Measurements from ENCODE around the gene ZNRF1.

Gene ZNRF1

DNA sequence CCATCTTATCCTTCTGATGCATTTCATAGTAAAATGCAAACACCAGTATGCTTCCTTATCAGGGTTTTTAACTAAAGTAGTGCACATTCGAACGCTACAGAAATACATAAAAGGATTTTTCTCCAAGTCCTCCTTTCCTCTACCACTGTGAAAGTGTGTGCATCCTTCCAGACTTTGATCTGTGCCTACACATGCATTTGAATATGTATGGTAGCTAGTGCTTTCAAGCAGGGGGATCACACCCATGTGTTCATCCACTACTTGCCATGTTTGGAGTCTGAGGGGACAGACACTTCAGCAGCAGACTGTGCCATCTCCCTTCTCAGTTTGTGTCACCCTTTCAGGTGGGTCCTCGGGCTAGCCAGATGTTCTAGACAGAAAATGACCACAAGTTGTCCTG is 102.8 kb downstream of the ZNRF1 start:
- no peak for DNase-seq

DNA sequence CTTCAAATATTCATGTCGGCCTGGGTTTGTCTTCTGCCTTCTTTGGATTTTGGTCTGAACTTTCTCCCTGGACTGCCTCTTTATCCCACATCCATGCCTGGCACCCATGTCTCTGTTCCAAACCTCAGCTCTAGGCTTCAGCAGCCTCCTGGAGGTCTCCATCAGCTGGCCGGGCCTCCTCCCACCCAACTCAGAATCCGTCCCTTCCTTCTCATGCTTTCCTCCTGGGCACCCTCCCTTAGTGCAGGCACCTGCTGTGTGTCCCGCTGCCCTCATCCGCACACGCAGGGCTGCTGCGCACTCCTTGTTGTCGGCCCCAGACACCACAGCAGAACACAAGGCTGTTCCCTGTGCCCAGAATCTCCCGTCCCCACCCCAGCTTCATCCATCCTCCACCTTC is 103.8 kb downstream of the ZNRF1 start:
- no peak for DNase-seq

DNA sequence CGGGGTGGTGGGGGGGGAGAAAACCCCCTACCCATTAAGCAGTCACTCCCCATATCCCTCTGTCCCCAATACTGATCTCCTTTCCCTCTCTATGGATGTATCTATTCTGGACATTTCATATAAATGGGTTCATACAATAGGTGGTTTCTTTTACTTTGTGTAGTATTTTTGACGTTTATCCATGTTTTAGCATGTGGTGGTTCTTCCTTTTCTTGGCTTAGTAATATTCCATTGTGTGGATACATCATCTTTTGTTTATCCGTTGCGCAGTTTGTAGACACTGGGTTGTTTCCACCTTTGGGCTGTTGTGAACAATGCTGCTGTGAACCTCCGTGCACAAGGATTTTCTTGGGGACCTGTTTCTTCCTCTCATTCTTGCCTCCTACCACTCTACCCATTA is 105.2 kb downstream of the ZNRF1 start:
- no peak for DNase-seq

DNA sequence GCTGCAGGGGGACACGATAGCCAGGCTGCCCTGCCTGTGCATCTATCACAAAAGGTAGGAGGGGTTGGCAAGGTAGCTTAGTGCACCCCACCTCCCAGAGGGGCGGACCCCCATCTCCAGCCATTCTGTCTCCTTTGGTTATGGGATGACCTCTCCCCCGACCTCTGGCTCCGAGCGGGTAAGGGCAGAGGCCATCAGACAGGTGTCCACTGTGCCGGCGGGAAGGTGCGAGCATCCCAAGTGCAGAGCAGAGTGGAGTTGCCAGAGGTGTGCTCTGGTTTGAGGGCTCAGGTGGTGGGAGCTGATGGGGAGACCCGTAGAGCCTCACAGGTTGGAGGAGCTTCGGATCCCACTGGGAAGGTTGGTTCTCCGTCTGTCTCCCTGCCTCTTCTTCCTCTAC is 106.0 kb downstream of the ZNRF1 start:
- no peak for DNase-seq

DNA sequence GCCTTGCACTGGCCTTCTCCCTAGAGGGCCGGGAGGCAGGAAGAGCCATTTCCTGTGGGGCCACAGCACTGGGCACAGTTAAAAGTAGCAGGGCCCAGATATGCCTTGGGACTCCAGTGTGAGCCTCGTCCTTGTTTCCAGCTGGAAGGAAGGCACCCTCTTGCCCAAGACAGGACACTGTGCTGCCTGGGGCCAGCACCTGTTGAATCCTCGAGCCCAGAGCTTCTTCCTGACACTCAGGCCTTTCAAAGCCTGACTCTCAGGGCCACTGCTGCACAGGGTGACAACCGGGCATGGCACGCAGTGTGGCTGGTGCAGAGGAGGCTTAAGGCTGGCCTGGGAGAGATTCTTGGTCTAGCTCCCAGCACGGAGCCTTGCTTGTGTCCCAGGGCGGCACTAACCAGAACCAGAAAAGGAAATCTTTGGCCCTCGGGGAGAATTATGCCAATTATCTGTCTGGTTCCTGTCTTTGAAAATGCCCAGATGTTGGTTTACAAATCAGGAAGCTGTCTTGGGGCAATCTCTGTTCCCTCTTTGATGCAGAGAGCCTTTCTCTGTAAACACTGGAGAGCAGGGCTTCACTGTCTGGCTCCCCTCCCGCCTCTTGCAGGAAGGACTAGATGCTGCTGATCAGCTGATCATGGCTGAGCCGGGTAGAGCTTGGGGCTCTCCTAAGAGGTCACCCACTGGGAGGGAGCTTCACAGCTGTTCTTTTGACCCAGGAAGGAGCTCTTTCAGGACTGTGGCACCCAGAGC is 106.7 kb downstream of the ZNRF1 start:
- DNase-seq: peak; percentile 67

DNA sequence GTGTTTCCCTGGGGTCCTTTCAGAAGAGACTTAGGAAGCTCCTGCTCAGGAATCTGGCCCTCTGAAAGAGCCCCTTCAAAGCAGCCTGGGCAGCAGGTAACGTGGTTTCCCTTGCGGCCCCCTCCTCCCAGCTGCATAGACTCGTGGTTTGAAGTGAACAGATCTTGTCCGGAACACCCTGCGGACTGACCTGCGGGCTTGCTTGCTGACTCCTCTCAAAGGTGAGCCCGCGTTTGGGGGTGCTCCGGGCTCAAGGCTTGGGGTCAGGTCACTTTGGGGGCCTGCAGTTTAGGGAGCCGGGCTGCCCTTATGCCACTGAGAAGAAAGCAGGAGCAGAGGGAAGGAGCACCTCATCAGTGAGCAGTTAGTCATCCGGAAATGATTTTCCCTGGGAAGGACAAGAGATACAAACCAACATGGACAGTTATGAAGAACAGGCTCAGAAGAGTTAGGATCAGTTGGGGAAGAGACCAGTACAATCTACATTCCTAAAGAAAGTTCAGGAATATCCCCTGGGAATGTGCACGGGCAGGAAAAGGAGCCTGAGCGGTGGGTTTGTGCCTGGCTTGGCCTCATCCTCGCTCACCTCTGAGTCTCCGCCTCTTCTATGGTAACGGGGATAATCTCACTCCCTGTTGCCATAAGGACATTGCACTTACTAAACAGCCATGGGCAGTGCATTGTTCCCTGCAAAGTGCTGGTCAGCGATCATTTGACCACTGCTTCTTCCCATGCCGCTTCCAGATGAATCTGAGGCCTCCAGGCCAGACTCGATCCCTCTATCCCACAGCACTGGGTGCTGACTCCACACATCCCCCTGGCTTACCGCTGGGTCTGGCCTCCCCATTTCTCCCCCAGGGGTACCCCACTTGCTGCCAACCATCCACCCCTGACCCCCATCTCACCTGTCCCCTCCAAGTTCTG is 107.8 kb downstream of the ZNRF1 start:
- no peak for DNase-seq

DNA sequence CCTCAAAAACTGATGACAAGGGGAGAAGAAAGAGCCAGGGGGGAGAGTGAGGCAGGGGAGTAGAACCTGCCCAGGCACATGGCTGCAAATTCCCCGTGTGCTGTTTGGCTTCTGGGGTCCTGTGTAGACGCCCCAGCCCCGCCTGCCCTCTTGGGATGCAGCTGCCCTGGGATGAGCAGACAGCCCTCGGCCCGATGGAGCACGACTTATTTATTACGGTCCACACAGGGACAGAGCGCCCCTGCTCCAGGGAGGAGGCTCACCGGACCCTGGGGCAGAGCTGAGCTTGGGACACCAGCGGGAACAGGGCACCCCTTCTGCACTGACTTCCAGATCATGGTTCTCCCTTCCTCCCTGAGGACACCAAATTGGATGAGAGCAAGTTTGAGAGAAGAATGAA is 108.7 kb downstream of the ZNRF1 start:
- DNase-seq: no peak

DNA sequence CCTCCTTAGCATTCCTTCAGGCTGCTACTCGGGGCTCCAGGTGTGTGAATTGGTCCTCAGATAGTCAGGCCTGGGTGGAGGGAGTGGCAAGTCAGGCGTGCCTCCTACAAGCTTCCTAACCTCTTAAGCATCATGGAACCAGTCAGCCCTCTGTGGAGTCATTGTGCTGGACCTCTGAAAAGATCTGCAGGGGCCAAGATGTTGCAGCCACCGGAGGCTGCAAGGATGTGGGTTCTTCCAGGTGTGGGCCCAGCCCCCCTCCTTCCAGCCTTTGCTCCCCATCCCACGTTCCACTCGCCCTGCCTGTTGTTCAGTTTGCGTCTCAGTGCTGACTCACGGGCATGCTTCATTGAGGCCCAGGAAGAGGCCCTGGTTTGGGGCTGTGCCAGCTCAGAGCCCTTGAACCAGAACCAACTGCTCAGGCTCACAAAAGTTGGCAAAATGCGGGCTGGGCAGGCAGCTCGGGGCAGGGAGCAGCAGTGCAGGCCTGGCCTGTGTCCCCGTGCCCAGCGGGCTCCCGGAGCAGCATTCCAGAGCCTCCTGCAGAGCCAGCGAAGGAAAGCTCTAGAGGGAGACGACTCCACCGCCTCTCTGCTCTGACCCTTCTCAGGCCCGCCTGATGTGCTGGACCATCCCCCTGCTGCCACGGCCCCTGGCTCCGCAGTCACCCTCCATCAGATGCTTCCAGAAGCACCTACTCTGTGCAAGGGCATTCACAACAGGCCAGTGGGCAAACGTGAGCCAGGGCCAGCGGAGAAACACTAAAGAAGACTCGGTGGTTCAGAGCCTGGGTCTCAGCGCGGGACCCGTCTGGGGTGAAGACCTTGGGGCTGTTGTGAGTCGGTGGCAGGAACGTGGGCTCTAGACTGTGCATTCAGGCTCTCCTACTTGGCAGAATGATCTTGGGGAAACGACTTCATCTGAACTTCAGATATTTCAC is 110.2 kb downstream of the ZNRF1 start:
- DNase-seq: peak; percentile 60

DNA sequence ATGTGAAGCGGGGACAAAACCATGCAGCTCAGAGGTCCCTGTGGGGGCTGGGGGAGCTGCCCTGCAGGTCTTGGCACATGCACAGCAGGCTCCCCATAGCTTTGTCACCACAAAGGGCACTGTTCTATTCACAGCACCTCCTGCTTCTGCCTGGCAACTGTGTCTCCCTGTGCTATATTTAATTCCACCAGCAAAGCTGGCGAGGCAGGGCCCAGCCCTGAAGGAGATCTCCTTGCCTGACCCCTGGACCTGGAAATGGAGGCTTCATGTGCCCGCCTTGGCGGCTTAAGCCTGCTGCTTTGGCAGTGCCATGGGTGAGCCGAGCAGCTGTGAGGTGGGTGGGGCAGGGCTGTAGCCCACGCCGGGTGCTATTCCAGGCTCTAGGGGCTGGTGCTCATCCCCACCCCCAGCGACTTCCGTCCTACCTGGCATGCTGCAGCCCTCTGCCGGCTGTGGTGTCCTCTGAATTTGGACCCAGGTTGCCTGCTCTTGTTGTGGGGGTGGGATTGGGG is 111.0 kb downstream of the ZNRF1 start:
- DNase-seq: no peak

DNA sequence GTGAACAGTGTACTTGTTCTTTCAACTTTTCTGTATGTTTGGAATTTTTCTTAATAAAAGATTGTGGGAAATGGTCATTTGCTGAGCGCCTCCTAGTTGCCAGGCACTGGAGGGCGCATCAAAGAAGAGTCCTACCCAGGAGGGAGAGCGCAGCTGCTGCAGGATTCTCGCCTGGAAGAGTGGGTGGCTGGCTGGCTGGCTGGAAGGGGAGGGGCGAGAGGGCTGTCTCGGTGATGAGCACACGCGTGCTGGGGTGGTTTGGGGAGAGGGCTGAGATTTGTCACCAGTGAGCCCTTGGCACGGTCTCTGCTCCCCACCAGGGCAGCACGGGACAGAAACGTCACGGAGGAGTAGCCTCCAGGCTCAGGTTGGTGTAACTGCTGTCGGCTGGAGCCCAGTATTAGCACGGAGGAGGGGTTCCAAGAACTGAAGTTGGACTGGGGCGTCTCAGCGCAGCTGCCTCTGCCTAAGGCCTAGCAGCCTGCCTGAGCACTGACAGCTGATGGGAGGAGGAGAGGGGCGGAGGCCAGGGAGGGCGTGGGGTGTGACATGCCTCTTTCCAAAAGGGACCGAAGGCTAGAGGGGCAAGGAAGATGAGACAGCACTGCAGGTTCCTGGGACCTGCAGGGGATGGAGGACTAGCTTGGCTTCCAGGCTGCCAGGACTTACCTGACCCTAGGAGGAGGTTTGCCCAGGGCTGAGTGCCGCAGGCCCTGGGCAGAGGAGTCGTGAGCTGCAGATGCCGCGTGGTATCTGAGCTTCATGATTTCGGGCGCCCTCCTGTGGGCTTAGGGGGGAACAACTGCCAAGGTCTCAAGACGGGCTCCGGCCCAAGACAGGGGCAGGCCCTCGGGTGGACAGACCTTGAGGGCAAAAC is 112.1 kb downstream of the ZNRF1 start:
- peak; percentile 90 for DNase-seq

DNA sequence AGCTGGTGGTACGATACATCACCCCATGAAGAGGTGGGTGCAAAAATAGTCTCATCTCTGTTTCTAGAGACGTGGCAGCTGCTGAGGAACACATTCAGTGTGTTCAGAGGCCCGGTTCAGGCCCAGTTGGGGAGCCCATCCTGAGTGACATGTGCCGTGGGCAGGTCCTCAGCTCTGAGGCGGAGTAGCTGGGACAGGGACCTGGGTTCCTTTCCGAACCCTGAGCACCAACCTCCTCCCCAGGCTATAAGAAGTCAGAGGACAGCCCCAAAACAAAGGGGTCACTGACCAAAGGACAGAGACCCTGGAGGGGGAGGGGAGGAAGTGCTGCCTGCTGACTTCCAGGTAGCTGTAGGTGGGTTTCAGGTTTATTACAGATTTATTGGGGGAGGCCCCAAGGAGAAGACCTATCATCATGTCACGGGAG is 112.7 kb downstream of the ZNRF1 start:
- no peak for DNase-seq

DNA sequence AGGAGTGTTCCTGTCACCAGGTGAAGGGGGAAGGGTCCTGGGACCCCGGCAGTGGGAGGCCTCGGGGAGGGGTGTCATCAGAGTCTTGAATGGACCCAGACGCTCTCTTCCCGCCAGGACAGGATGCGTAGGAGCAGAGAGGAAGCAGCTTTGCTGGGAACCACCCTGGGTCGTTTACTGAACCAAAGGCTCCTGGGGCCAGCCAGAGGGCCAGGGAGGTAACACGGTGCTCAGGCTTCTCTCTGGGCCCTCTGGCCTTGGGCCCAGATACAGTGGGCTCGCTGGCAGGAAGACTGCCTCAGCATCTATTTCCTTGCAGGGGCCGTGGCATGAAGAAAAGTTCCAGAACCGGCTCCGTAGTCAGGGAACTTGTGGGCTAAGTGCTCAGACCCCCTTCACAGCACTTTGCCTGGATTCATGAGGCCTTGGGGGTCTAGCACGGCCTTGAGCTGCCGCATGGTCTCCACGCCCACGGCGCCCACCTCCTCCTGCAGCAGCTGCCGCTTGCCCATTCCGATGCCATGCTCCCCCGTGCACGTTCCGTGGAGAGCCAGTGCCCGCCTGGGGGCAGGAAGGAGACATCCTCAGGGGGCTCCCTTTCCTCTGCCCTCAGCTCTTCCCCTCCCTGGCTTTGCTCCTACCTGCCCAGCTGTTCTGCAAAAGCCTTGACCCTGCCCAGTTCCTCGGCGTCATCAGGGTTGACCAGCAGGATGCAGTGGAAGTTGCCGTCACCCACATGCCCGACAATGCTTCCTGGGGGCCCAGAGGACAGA is 113.3 kb downstream of the ZNRF1 start:
- peak; percentile 39 for DNase-seq

DNA sequence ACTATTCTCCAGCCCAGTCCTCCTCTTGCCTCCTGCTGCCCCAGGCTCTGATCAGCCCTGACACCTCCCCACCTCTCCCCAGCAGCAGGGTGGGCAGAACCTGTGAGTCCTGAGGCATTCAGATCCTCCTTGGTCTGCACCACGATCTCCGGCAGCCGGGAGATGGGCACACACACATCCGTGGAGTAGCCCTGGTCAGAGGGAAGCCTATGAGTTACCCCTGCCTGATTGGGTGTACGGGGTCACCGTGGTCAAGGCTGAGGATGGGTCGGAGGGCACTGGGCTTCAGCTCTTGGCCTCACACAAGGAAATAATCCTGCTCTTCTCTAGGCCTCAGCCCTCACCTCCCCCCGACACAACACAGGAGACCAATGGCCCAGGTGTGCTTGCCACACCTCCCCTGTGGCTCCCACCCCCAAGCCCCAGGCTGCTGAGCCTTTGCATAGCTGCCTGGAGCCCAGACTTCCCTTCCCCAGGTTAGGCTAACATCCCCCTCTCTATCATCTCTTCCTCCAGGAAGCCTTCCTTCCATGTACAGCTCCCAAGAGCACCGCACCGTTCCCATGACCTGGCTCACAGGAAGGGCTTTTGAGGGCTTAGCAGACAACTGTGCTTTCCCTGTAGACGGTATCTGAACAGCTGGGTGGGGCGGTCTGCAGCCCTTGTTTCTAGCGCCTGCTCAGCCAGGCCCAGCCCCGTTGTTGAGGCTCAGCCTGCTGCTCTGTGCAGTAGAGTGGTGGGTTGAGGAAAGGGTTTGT is 114.1 kb downstream of the ZNRF1 start:
- no peak for DNase-seq

DNA sequence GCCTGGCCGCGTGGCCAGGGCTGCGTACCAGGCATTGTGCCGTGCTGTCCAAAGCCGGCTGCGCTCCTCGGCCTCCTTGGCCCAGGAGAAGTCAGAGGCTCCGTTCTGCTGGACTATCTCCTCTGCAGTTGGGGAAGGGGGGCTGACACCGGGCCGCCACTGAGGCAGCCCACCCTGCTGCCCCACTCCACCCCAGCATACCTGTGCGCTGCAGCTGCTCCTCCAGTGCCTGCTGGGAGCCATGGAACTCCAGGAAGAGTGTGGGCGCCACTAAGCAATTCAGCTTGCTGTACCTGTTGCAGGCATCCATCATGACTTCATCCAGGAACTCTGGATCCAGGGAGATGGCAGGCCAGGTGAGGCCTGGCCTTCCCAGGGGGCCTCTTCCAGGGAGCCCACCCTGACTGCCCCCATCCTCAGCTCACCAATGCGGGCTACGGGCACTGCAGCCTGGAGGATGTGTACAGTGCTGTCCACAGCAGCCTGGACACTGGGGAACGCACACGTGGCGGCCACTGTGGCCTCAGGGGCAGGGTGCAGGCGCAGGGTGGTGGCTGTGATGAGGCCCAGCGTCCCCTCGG is 114.8 kb downstream of the ZNRF1 start:
- DNase-seq: no peak

DNA sequence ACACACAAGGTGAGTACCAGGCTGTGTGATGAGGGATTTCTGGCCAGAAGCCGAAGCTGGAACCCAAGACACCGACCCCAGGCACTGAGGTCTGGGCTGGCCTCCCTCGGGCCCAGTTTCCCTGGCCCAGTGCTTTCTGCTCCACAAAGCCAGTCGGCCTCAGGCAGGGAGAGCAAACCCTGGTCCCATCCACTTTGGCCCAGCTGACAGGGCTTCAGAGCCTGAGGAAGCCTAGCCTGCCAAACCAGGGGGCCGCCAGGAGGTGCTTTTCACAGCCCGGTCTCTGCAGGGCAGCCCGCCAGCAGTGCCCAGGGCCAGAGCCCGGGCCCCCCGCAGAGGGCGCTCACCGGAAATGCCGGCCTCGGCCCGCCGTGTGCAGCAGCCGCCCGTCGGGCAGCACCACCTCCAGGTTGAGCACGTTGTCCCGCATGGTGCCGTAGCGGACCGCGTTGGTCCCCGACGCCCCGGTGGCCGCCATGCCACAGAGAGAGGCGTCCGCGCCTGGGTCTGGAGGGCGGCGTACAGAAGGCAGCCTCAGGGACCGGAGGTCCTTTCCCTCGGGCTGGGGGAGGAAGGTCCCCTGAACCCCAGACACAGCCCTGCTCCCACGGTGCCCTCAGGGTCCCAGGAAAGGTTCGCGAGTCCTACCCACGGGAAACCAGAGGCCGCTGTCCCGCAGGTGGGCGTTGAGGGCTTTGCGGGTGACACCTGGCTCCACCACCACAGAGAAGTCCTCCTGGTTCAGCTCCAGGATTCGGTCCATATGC is 115.5 kb downstream of the ZNRF1 start:
- no peak for DNase-seq

DNA sequence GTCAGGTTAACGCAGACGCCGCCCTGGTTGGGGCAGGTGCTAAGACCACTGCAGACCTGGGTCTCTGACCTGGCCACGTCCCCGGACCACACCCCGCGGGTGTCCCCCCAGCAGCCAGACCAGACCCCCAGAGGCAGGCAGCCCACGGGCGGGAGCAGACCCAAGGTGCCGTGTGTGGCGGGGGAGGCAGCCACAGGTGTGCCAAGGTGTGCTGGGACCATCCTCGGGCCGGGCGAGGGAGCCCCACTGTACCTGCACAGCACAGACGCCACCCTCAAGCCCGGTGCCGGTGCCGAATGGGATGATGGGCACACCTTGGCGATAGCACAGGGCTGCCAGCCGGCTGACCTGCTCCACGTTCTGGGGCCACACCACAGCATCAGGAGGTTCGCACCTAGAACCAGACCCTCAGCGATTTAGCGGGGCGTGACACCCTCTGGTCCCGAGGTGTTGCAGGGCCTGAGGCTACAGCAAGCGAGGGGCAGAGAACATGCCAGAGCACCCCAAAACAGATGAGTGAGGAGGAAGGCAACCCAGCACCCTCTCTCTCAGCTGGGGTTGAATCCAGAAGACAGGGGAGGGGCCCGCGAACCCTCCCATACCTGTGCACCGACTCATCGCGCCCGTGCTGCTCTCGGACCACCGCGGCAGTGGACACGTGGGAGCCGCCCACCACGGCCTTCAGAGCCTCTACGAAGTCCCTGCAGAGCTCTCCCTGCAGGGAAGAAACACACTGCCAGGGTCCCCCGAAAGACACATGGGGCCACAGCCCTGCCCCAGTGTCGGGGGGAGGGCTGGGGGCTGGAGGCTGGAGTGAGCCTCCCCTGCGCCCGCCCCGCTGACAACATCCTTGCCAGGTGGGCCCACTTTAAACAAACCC is 116.4 kb downstream of the ZNRF1 start:
- DNase-seq: no peak

DNA sequence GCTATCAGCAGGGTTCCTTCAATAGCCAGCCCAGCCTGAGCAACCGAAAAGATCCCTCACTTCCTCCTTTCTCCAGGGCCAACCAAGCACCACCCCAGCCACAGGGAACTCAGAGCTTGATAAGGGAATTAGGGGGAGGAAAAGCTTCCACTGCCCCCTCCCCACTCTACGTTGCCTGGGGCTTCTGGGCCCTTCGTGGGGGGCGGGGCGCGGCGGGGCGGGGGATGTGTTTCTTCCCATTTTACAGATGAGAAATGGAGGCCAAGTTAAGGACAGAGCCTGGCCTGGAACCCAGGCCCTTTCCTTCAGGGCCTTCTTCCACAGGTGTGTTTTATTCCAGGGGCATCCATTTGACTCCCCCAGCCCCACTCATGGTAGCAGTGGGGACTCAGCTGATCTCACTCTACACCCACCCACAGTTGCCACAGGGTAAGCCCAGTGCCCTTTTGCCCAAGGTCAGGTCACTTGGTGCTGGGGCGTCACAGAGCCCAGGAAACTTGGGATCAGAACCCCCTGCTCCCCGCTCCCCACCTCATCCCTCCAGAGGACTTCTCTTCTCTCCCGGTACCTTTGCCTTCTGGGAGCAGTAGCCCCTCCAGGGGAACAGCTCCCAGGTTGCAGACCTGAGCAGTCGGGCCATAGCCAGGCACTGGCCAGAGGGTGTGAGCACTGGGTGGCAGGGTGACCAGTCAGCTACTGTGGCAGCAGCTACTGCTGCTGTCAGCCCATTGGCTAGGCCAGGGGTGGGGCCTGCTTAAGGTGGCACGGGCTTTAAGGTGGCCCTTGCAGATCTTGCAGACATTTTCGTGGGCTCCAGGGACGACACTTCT is 117.5 kb downstream of the ZNRF1 start, which contains the start of gene LDHD:
TSS of gene LDHD (minus strand) at position 700 of the 830 bp plus-strand sequence. CDS start at position 640, 60 bp downstream.
- DNase-seq: peak; percentile 68
